Body of pancreas (tissue), 4 donors: ENCODE measurements around the gene PLTP. TPM values are rescaled to one million over a fixed set of nuclear protein-coding genes. Genes with fewer than 3 reads are reported as not detected.

Experiments used
- ATAC-seq: fragments of 150-250 bp; one replicate; pipeline ENCODE4 v1.9.1; 2016
- DNase-seq, 4 donors: peaks; one replicate each; pipeline ENCODE4 v3.0.0-alpha.2; 2019
- H3K27ac ChIP-seq, 4 donors: fragments of 200-600 bp; sonication (generic); 1 replicate in 3 of 4; 2 replicates in 1 of 4; pipeline versions ENCODE4 v1.5.1 to v1.6.1; 2016 to 2019; ENCODE audit warnings: mild to moderate bottlenecking in 1 of 4, mixed read lengths in 1 of 4, moderate library complexity in 1 of 4
- H3K27me3 ChIP-seq, 2 donors: fragments of 200-600 bp; sonication (generic); one replicate each; pipeline ENCODE4 v1.6.0; 2016; ENCODE audit warnings: mild to moderate bottlenecking in 1 of 2
- H3K36me3 ChIP-seq, 2 donors: fragments of 200-600 bp; sonication (generic); replicated peaks in 1 of 2; 2 replicates each; pipeline ENCODE4 v1.5.1; 2016; ENCODE audit warnings: low read depth in 2 of 2; ENCODE audit not compliant: insufficient read depth in 1 of 2
- H3K4me1 ChIP-seq: fragments of 200-600 bp; sonication (generic); one replicate; pipeline ENCODE4 v1.6.0; 2016
- H3K4me3 ChIP-seq, 2 donors: fragments of 200-600 bp; sonication (generic); 1 replicate in 1 of 2; 2 replicates in 1 of 2; pipeline ENCODE4 v1.5.1; 2016 to 2019
- H3K9me3 ChIP-seq, 3 donors: fragments of 200-600 bp; sonication (generic); 1 replicate in 2 of 3; 2 replicates in 1 of 3; pipeline ENCODE4 v1.5.1; 2016
- CTCF ChIP-seq, 7 experiments: fragments of 450-650 bp in 4 of 7; fragments of 200-600 bp in 3 of 7; sonication (generic) in 3 of 7; IDR thresholded peaks; one replicate each; pipeline ENCODE4 v1.5.1; 2016 to 2019; ENCODE audit warnings: antibody characterized with exemption in 7 of 7
- POLR2A ChIP-seq, 3 donors: fragments of 450-650 bp; IDR thresholded peaks; one replicate each; pipeline ENCODE4 v1.6.1; 2016; ENCODE audit warnings: antibody characterized with exemption in 3 of 3, mild to moderate bottlenecking in 2 of 3
- WGBS, 2 donors: methylation state at CpG; one replicate each; pipeline ENCODE4 v1.1.5; 2017; 5-methylcytosine and 5-hydroxymethylcytosine counted together
- intact Hi-C: fragments of 100-400 bp; cut with DNase I; formaldehyde crosslinking; loops from one replicate; pipeline ENCODE4 v1.15.1; 2023
- total RNA-seq, 2 donors: library from RNA; depleted of rRNA; stranded (reverse); fragments of >200 nt; gene quantifications; one replicate each; pipeline ENCODE4 v1.1.0, GENCODE V29; 2016

PLTP gene
- total RNA-seq, 2 donors from 2014 or later, result 109 to 198 TPM

- Histone ChIP-seq H3K4me1 (no peaks in the 10 kb centered on the region), H3K36me3 (no peaks in the 10 kb centered on the region), H3K9me3 (no peaks in the 10 kb centered on the region), H3K27ac (no peak overlapping the region), H3K27me3 (no peaks in the 10 kb centered on the region), H3K4me3 (no peak overlapping the region)
- intact Hi-C loops, result no loop called here
- ATAC-seq (no peak), DNase-seq (no peak)
- 50% methylated on average over 8 to 9 of the region's 9 CpGs for WGBS, 2 donors
- no peak for TF ChIP-seq POLR2A (IDR thresholded peaks at IDR 0.05)
- no peak for TF ChIP-seq CTCF (IDR thresholded peaks at IDR 0.05)
These were observed 14.0 kb upstream of the PLTP start for GRCh38 chr20:45925821-45926506.

GRCh38 chr20:45924391-45925261, 12.7 kb upstream of the PLTP start:
- ATAC-seq (peak; percentile 34), DNase-seq (peak in 2 of 4 donors; percentile 25 to 61)
- Histone ChIP-seq H3K27me3 (no peaks in the 10 kb centered on the region), H3K9me3 (no peaks in the 10 kb centered on the region), H3K4me3 (no peak overlapping the region), H3K36me3 (no peaks in the 10 kb centered on the region), H3K4me1 (no peaks in the 10 kb centered on the region), H3K27ac (peak overlapping the region in 2 of 4 donors; percentile 24 to 33)
- intact Hi-C loops, result no loop called here
- 55 to 58% methylated on average over 21 of the region's 21 CpGs for WGBS, 2 donors
- TF ChIP-seq POLR2A (IDR thresholded peaks at IDR 0.05) (no peak), CTCF (IDR thresholded peaks at IDR 0.05) (no peak)

- ATAC-seq, result no peak
- H3K4me1 ChIP-seq, result no peaks in the 10 kb centered on the region
- no peak overlapping the region for H3K4me3 ChIP-seq
- 70 to 73% methylated on average over 10 to 11 of the region's 11 CpGs for WGBS, 2 donors
- TF ChIP-seq POLR2A (IDR thresholded peaks at IDR 0.05), result no peak
- TF ChIP-seq CTCF (IDR thresholded peaks at IDR 0.05), result no peak
- H3K36me3 ChIP-seq, result no peaks in the 10 kb centered on the region
- no peaks in the 10 kb centered on the region for H3K27me3 ChIP-seq
- DNase-seq, result no peak
- no peaks in the 10 kb centered on the region for H3K9me3 ChIP-seq
- no peak overlapping the region for H3K27ac ChIP-seq
- intact Hi-C loops, result no loop called here
These were observed 9.6 kb upstream of the PLTP start for GRCh38 chr20:45921337-45922189.

GRCh38 chr20:45920462-45921336, 8.7 kb upstream of the PLTP start:
- no peak for DNase-seq
- H3K36me3 ChIP-seq, result no peaks in the 10 kb centered on the region
- H3K9me3 ChIP-seq, result no peaks in the 10 kb centered on the region
- no peak overlapping the region for H3K4me3 ChIP-seq
- peak overlapping the region in 1 of 4 donors; percentile 9 for H3K27ac ChIP-seq
- no peaks in the 10 kb centered on the region for H3K27me3 ChIP-seq
- WGBS, 2 donors, result 63 to 68% methylated on average over 9 of the region's 9 CpGs
- intact Hi-C loops, result no loop called here
- no peak for TF ChIP-seq POLR2A (IDR thresholded peaks at IDR 0.05)
- TF ChIP-seq CTCF (IDR thresholded peaks at IDR 0.05), result no peak
- H3K4me1 ChIP-seq, result no peaks in the 10 kb centered on the region
- no peak for ATAC-seq
